Suprapubic skin (tissue), 4 donors: Measurements from ENCODE around the gene TCF20.

Experiments used
- EP300 ChIP-seq: sonication (generic); formaldehyde crosslinking; IDR thresholded peaks from one replicate; pipeline ENCODE4 v1.6.1; 2017; ENCODE audit warnings: antibody characterized with exemption
- POLR2A ChIP-seq, 2 donors: fragments of 450-650 bp; IDR thresholded peaks; one replicate each; pipeline ENCODE4 v1.6.1; 2017; ENCODE audit warnings: antibody characterized with exemption in 2 of 2, mild to moderate bottlenecking in 2 of 2, moderate library complexity in 2 of 2
- POLR2AphosphoS5 ChIP-seq, 3 donors: sonication (generic); formaldehyde crosslinking; IDR thresholded peaks; one replicate each; pipeline ENCODE4 v1.6.1; 2017; ENCODE audit warnings: antibody characterized with exemption in 3 of 3
- TF ChIP-seq, protein P1 (sequence below), 2 donors: fragments of 200-600 bp in 1 of 2; fragments of 450-650 bp in 1 of 2; sonication (generic) in 1 of 2; IDR thresholded peaks; one replicate each; pipeline ENCODE4 v1.5.1; 2016 to 2019; ENCODE audit warnings: antibody characterized with exemption in 2 of 2, mild to moderate bottlenecking in 1 of 2, moderate library complexity in 1 of 2

DNA sequence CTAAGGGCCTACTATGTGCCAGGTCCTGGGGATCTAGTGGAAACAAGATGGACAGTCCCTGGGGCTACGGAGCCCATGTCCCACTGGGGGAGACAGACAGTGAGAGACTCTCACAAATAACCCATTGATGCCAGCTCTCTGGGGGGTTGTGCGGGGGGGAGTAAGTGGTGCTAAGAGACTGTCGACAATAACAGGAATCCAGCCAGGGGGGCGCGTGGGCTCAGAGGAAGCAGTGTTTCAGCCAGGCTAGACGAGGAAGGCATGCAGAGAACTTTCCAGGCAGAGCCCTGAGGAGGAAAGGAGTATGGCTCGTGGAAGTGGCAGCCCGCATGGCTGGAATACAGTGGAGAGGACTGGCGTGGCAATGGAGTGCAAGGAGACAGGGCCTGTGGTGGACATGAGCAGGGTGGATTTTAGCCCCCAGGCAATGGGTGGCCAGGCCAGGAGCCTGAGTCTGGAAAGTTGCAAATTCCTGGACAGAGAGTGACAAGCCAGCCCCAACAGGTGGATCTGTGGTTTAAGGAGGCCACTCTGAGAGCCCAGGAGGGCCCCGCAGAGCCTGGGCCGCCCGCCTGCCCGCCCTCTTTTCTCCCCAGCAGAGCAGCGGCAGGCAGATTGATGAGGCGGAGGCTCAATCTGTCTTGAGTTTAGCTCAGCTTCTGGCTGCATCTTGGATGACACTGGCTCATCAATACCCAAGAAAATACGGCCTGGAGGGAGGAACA, 40.0 kb upstream of the TCF20 start:
- TF ChIP-seq, protein P1, sequence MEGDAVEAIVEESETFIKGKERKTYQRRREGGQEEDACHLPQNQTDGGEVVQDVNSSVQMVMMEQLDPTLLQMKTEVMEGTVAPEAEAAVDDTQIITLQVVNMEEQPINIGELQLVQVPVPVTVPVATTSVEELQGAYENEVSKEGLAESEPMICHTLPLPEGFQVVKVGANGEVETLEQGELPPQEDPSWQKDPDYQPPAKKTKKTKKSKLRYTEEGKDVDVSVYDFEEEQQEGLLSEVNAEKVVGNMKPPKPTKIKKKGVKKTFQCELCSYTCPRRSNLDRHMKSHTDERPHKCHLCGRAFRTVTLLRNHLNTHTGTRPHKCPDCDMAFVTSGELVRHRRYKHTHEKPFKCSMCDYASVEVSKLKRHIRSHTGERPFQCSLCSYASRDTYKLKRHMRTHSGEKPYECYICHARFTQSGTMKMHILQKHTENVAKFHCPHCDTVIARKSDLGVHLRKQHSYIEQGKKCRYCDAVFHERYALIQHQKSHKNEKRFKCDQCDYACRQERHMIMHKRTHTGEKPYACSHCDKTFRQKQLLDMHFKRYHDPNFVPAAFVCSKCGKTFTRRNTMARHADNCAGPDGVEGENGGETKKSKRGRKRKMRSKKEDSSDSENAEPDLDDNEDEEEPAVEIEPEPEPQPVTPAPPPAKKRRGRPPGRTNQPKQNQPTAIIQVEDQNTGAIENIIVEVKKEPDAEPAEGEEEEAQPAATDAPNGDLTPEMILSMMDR (IDR thresholded peaks at IDR 0.05), result no peak
- TF ChIP-seq POLR2A (IDR thresholded peaks at IDR 0.05) (no peak), POLR2AphosphoS5 (IDR thresholded peaks at IDR 0.05) (no peak), EP300 (no peak)
